Caco-2 (cell line): ENCODE measurements around the gene ATF6B. TPM values are rescaled to one million over a fixed set of nuclear protein-coding genes. Genes with fewer than 3 reads are reported as not detected.

Experiments
- BruUV-seq: library from RNA; stranded (reverse); fragments of 400-500 nt; replicated peaks from 2 replicates; lab custom pipeline; 2021; lab: Mats Ljungman, UMichigan
- CTCF ChIA-PET: fragments of 300-600 bp; sonication (Branson Sonifier 250); formaldehyde crosslinking; loops from one replicate; lab custom pipeline; 2022; ENCODE audit warnings: antibody characterized with exemption; lab: Charles Lee
- POLR2A ChIA-PET: fragments of 300-600 bp; sonication (Branson Sonifier 250); formaldehyde crosslinking; loops from one replicate; lab custom pipeline; 2022; ENCODE audit warnings: antibody characterized with exemption; lab: Charles Lee
- DNase-seq, 2 experiments: peaks; one replicate each; pipeline versions ENCODE4 v3.0.0 to v3.0.0-alpha.2; 2020 to 2022
- H3K27me3 ChIP-seq: replicated peaks from 2 replicates; pipeline ENCODE4 v1.6.0; 2011; ENCODE audit warnings: low read length; ENCODE audit not compliant: control insufficient read depth, insufficient read depth
- H3K36me3 ChIP-seq: 2 replicates; pipeline ENCODE4 v1.5.1; 2011; ENCODE audit warnings: low read length; ENCODE audit not compliant: control insufficient read depth, insufficient read depth
- H3K4me1 ChIP-seq: fragments of 250-450 bp; sonication (Bioruptor Pico); 2 replicates; pipeline ENCODE4 v1.5.1; 2020; ENCODE audit warnings: mild to moderate bottlenecking
- H3K4me3 ChIP-seq: 2 replicates; pipeline ENCODE4 v1.5.1; 2011; ENCODE audit warnings: low read depth, mild to moderate bottlenecking, control low read depth, low read length
- H3K9me3 ChIP-seq: fragments of 250-450 bp; sonication (Bioruptor Pico); 2 replicates; pipeline ENCODE4 v1.5.1; 2020; ENCODE audit warnings: mild to moderate bottlenecking, moderate library complexity
- H3K27ac Mint-ChIP-seq: one replicate; pipeline ENCODE4 v1.8.0; 2022; ENCODE audit warnings: mixed read lengths; ENCODE audit not compliant: unreplicated experiment
- H3K27me3 Mint-ChIP-seq: one replicate; pipeline ENCODE4 v1.8.0; 2022; ENCODE audit warnings: mixed read lengths; ENCODE audit not compliant: insufficient read depth, unreplicated experiment
- H3K36me3 Mint-ChIP-seq: one replicate; pipeline ENCODE4 v1.8.0; 2022; ENCODE audit warnings: mild to moderate bottlenecking, mixed read lengths; ENCODE audit not compliant: insufficient read depth, unreplicated experiment
- H3K4me1 Mint-ChIP-seq: one replicate; pipeline ENCODE4 v1.8.0; 2022; ENCODE audit warnings: low read depth, mixed read lengths; ENCODE audit not compliant: unreplicated experiment
- H3K4me3 Mint-ChIP-seq: one replicate; pipeline ENCODE4 v1.8.0; 2022; ENCODE audit warnings: mild to moderate bottlenecking, moderate library complexity, mixed read lengths; ENCODE audit not compliant: unreplicated experiment
- H3K9me3 Mint-ChIP-seq: one replicate; pipeline ENCODE4 v1.8.0; 2022; ENCODE audit warnings: mixed read lengths; ENCODE audit not compliant: unreplicated experiment
- CTCF ChIP-seq, 2 experiments: fragments of 200-600 bp in 1 of 2; IDR thresholded peaks; 1 replicate in 1 of 2; 2 replicates in 1 of 2; pipeline versions ENCODE4 v1.5.1 to v1.8.0; 2011 to 2022; ENCODE audit warnings: antibody characterized with exemption in 1 of 2, control low read depth in 1 of 2, inconsistent platforms in 1 of 2, low read depth in 1 of 2, low read length in 1 of 2, mild to moderate bottlenecking in 1 of 2, moderate library complexity in 1 of 2; ENCODE audit not compliant: insufficient read depth in 1 of 2, severe bottlenecking in 1 of 2, unreplicated experiment in 1 of 2
- intact Hi-C: fragments of 100-400 bp; cut with micrococcal nuclease; formaldehyde crosslinking; loops from one replicate; pipeline ENCODE4 v1.10.0; 2022; ENCODE audit not compliant: unreplicated experiment
- total RNA-seq: library from RNA; stranded (reverse); gene quantifications from 2 replicates; pipeline ENCODE4 v1.2.3, GENCODE V29; 2022

The ATF6B gene
- total RNA-seq, 1 experiment from 2014 or later, result 64.9 TPM

- Mint-ChIP-seq H3K27ac (peak overlapping the region; percentile 42), H3K9me3 (no peaks in the 10 kb centered on the region), H3K4me1 (peaks cover 14% of the 10 kb centered on the region), H3K27me3 (no peaks in the 10 kb centered on the region), H3K36me3 (peaks cover 90% of the 10 kb centered on the region), H3K4me3 (peak overlapping the region; percentile 2)
- POLR2A ChIA-PET, result no interaction called here
- H3K4me3 ChIP-seq, result no peak overlapping the region
- H3K27me3 ChIP-seq, result no peaks in the 10 kb centered on the region
- no peak for TF ChIP-seq CTCF (IDR thresholded peaks at IDR 0.05; ENCODE audit: insufficient read depth in 1 of 2, low read depth in 1 of 2, low read length in 1 of 2, severe bottlenecking in 1 of 2, unreplicated experiment in 1 of 2)
- H3K4me1 ChIP-seq, result peaks cover 29% of the 10 kb centered on the region
- H3K9me3 ChIP-seq, result no peaks in the 10 kb centered on the region
- H3K36me3 ChIP-seq, result no peaks in the 10 kb centered on the region
- BruUV-seq, result TSS peak; percentile 25
- no peak for DNase-seq
- intact Hi-C loops, result no loop called here
- CTCF ChIA-PET, result interaction anchor here (0.7 kb wide), 2 partner anchors 8 to 253 kb away, joined by 3 read pairs; partner anchors contain the start of gene AGPAT1
Measured at GRCh38 chr6:32167761-32168262, 39.8 kb upstream of the ATF6B start.

GRCh38 chr6:32167154-32167760, 39.2 kb upstream of the ATF6B start:
- H3K27me3 ChIP-seq, result no peaks in the 10 kb centered on the region
- ChIA-PET CTCF (interaction anchor here (0.7 kb wide), 2 partner anchors 9 to 254 kb away, joined by 3 read pairs; partner anchors contain the start of gene AGPAT1), POLR2A (no interaction called here)
- no peaks in the 10 kb centered on the region for H3K36me3 ChIP-seq
- no TSS peak for BruUV-seq
- peak overlapping the region; percentile 2 for H3K4me3 Mint-ChIP-seq
- DNase-seq, result no peak
- H3K4me3 ChIP-seq, result no peak overlapping the region
- intact Hi-C loops, result no loop called here
- no peaks in the 10 kb centered on the region for H3K9me3 ChIP-seq
- peaks cover 96% of the 10 kb centered on the region for H3K36me3 Mint-ChIP-seq
- TF ChIP-seq CTCF (IDR thresholded peaks at IDR 0.05; ENCODE audit: insufficient read depth in 1 of 2, low read depth in 1 of 2, low read length in 1 of 2, severe bottlenecking in 1 of 2, unreplicated experiment in 1 of 2), result no peak
- peak overlapping the region; percentile 42 for H3K27ac Mint-ChIP-seq
- H3K27me3 Mint-ChIP-seq, result no peaks in the 10 kb centered on the region
- peaks cover 24% of the 10 kb centered on the region for H3K4me1 ChIP-seq
- H3K9me3 Mint-ChIP-seq, result no peaks in the 10 kb centered on the region
- peaks cover 14% of the 10 kb centered on the region for H3K4me1 Mint-ChIP-seq

DNA sequence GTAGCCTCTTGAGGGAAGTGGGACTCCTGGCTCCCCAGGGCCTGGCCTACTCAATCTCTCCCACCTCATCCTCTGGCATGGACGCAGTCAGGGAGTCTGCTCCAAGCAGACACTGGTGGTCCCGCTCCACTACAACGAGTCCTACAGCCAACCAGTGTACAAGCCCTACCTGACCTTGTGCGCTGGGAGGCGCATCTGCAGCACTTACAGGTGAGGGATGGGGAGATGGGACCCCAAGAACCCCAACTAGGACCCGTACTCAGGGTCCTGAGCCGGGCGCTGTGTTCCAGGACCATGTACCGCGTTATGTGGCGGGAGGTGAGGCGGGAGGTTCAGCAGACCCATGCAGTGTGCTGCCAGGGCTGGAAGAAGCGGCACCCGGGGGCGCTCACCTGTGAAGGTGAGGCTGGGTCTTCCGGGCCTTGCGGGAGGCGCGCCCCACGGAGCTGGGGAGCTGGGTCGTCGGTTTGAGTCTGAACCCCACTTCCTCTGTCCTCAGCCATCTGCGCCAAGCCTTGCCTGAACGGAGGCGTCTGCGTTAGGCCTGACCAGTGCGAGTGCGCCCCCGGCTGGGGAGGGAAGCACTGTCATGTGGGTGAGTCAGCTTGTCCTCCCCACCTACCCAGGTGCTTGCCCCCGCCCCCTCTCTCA, 38.5 kb upstream of the ATF6B start:
- no peak for DNase-seq
- CTCF ChIA-PET, result no interaction called here
- H3K27ac Mint-ChIP-seq, result no peak overlapping the region
- H3K4me3 Mint-ChIP-seq, result no peak overlapping the region
- no TSS peak for BruUV-seq
- H3K4me1 Mint-ChIP-seq, result peaks cover 14% of the 10 kb centered on the region
- intact Hi-C loops, result no loop called here
- no peak for TF ChIP-seq CTCF (IDR thresholded peaks at IDR 0.05; ENCODE audit: insufficient read depth in 1 of 2, low read depth in 1 of 2, low read length in 1 of 2, severe bottlenecking in 1 of 2, unreplicated experiment in 1 of 2)
- no peaks in the 10 kb centered on the region for H3K9me3 Mint-ChIP-seq
- H3K4me1 ChIP-seq, result peaks cover 24% of the 10 kb centered on the region
- no peak overlapping the region for H3K4me3 ChIP-seq
- POLR2A ChIA-PET, result interaction anchor here (0.7 kb wide), 1 partner anchor 38 kb away, joined by 4 read pairs; the partner anchor contains the start of gene ATF6B
- H3K27me3 ChIP-seq, result no peaks in the 10 kb centered on the region
- H3K36me3 ChIP-seq, result 0 out of 2 replicates have a peak, but pooled peaks cover 1% of the 10 kb centered on the region
- no peaks in the 10 kb centered on the region for H3K9me3 ChIP-seq
- no peaks in the 10 kb centered on the region for H3K27me3 Mint-ChIP-seq
- H3K36me3 Mint-ChIP-seq, result peaks cover 100% of the 10 kb centered on the region
